Ectodermal cell (in vitro differentiated cells): ENCODE measurements around the gene PAK5.

Experiments used
- H3K27ac ChIP-seq: 2 replicates; pipeline ENCODE4 v1.7.0; 2013; ENCODE audit warnings: mild to moderate bottlenecking, low read depth, low read length; ENCODE audit not compliant: insufficient read depth, poor library complexity, severe bottlenecking
- H3K27me3 ChIP-seq: 2 replicates; pipeline ENCODE4 v1.7.0; 2013; ENCODE audit warnings: mild to moderate bottlenecking, low read length; ENCODE audit not compliant: insufficient read depth, control insufficient read depth, poor library complexity, severe bottlenecking
- H3K36me3 ChIP-seq: one replicate; pipeline ENCODE4 v1.7.0; 2013; ENCODE audit warnings: low read length; ENCODE audit not compliant: control insufficient read depth, insufficient read depth
- H3K4me1 ChIP-seq: one replicate; pipeline ENCODE4 v1.7.0; 2013; ENCODE audit warnings: low read length; ENCODE audit not compliant: control insufficient read depth, insufficient read depth
- H3K4me3 ChIP-seq: 2 replicates; pipeline ENCODE4 v1.7.0; 2013; ENCODE audit warnings: low read depth, low read length, control low read depth; ENCODE audit not compliant: insufficient read depth
- H3K9me3 ChIP-seq: 2 replicates; pipeline ENCODE4 v1.7.0; 2013; ENCODE audit warnings: mild to moderate bottlenecking, low read length, moderate library complexity; ENCODE audit not compliant: control insufficient read depth
- WGBS, 2 experiments: methylation state at CpG; one replicate each; pipeline ENCODE4 v1.1.7; 2013; ENCODE audit warnings: missing lambda C conversion rate in 2 of 2; 5-methylcytosine and 5-hydroxymethylcytosine counted together

PAK5 gene

GRCh38 chr20:9592419-9592818 is 246.5 kb downstream of the PAK5 start:
- 100% methylated on average over 1 of the region's 1 CpG; no CpG with 5 or more reads in 1 of the 2 experiments for whole genome bisulfite sequencing, 2 experiments
- Histone ChIP-seq H3K9me3 (no peaks in the 10 kb centered on the region), H3K27ac (no peak overlapping the region), H3K4me1 (no peaks in the 10 kb centered on the region), H3K27me3 (no peaks in the 10 kb centered on the region), H3K4me3 (no peak overlapping the region), H3K36me3 (no peaks in the 10 kb centered on the region)

GRCh38 chr20:9591080-9591479 is 247.8 kb downstream of the PAK5 start:
- Histone ChIP-seq H3K27ac (no peak overlapping the region), H3K36me3 (no peaks in the 10 kb centered on the region), H3K4me1 (no peaks in the 10 kb centered on the region), H3K27me3 (no peaks in the 10 kb centered on the region), H3K4me3 (no peak overlapping the region), H3K9me3 (no peaks in the 10 kb centered on the region)

GRCh38 chr20:9590189-9590588 is 248.7 kb downstream of the PAK5 start:
- 87 to 93% methylated on average over 1 of the region's 1 CpG for WGBS, 2 experiments
- no peaks in the 10 kb centered on the region for H3K27me3 ChIP-seq
- no peak overlapping the region for H3K4me3 ChIP-seq
- H3K27ac ChIP-seq = no peak overlapping the region
- H3K36me3 ChIP-seq = no peaks in the 10 kb centered on the region
- no peaks in the 10 kb centered on the region for H3K4me1 ChIP-seq
- H3K9me3 ChIP-seq = no peaks in the 10 kb centered on the region

- 100% methylated on average over 1 of the region's 1 CpG for WGBS, 2 experiments
- no peaks in the 10 kb centered on the region for H3K9me3 ChIP-seq
- no peaks in the 10 kb centered on the region for H3K36me3 ChIP-seq
- H3K27me3 ChIP-seq = no peaks in the 10 kb centered on the region
- no peaks in the 10 kb centered on the region for H3K4me1 ChIP-seq
- H3K4me3 ChIP-seq = no peak overlapping the region
- no peak overlapping the region for H3K27ac ChIP-seq
Observed at GRCh38 chr20:9588706-9589105, 250.2 kb downstream of the PAK5 start.

- no peak overlapping the region for H3K27ac ChIP-seq
- no peaks in the 10 kb centered on the region for H3K27me3 ChIP-seq
- H3K4me3 ChIP-seq = no peak overlapping the region
- no peaks in the 10 kb centered on the region for H3K36me3 ChIP-seq
- H3K9me3 ChIP-seq = no peaks in the 10 kb centered on the region
- H3K4me1 ChIP-seq = peaks cover 5% of the 10 kb centered on the region
Observed at GRCh38 chr20:9583151-9583550, 255.7 kb downstream of the PAK5 start.

GRCh38 chr20:9582137-9582536 is 256.7 kb downstream of the PAK5 start:
- no peaks in the 10 kb centered on the region for H3K36me3 ChIP-seq
- WGBS, 2 experiments = 87 to 88% methylated on average over 5 of the region's 5 CpGs

GRCh38 chr20:9581509-9581908 is 257.4 kb downstream of the PAK5 start:
- Histone ChIP-seq H3K9me3 (no peaks in the 10 kb centered on the region), H3K4me1 (peaks cover 10% of the 10 kb centered on the region), H3K27ac (no peak overlapping the region), H3K4me3 (no peak overlapping the region), H3K27me3 (no peaks in the 10 kb centered on the region), H3K36me3 (no peaks in the 10 kb centered on the region)
- 93 to 94% methylated on average over 3 to 4 of the region's 4 CpGs for WGBS, 2 experiments

More at GRCh38 chr20:9582137-9582536, 256.7 kb downstream of the PAK5 start:
- Histone ChIP-seq H3K27me3 (no peaks in the 10 kb centered on the region), H3K27ac (no peak overlapping the region), H3K4me1 (peaks cover 10% of the 10 kb centered on the region), H3K4me3 (no peak overlapping the region), H3K9me3 (no peaks in the 10 kb centered on the region)

GRCh38 chr20:9578594-9578993 is 260.3 kb downstream of the PAK5 start:
- 93 to 100% methylated on average over 2 of the region's 2 CpGs for WGBS, 2 experiments
- no peak overlapping the region for H3K4me3 ChIP-seq
- H3K9me3 ChIP-seq = no peaks in the 10 kb centered on the region
- no peak overlapping the region for H3K27ac ChIP-seq
- peaks cover 3% of the 10 kb centered on the region for H3K27me3 ChIP-seq
- no peaks in the 10 kb centered on the region for H3K36me3 ChIP-seq
- peaks cover 23% of the 10 kb centered on the region for H3K4me1 ChIP-seq

- Histone ChIP-seq H3K27ac (no peak overlapping the region), H3K9me3 (no peaks in the 10 kb centered on the region), H3K27me3 (peaks cover 7% of the 10 kb centered on the region), H3K36me3 (no peaks in the 10 kb centered on the region), H3K4me1 (peaks cover 35% of the 10 kb centered on the region), H3K4me3 (no peak overlapping the region)
- 91 to 92% methylated on average over 7 of the region's 7 CpGs for WGBS, 2 experiments
Observed at GRCh38 chr20:9577397-9577796, 261.5 kb downstream of the PAK5 start.

GRCh38 chr20:9576695-9577094 is 262.2 kb downstream of the PAK5 start:
- Histone ChIP-seq H3K27ac (no peak overlapping the region), H3K27me3 (peaks cover 7% of the 10 kb centered on the region), H3K4me1 (peaks cover 39% of the 10 kb centered on the region), H3K4me3 (no peak overlapping the region), H3K9me3 (no peaks in the 10 kb centered on the region), H3K36me3 (no peaks in the 10 kb centered on the region)
- WGBS, 2 experiments = 67 to 73% methylated on average over 4 of the region's 4 CpGs

GRCh38 chr20:9575836-9576235 is 263.0 kb downstream of the PAK5 start:
- no peaks in the 10 kb centered on the region for H3K36me3 ChIP-seq
- H3K4me3 ChIP-seq = no peak overlapping the region
- H3K4me1 ChIP-seq = peaks cover 44% of the 10 kb centered on the region
- no peaks in the 10 kb centered on the region for H3K9me3 ChIP-seq
- no peak overlapping the region for H3K27ac ChIP-seq
- 94 to 100% methylated on average over 1 of the region's 1 CpG for WGBS, 2 experiments
- peaks cover 16% of the 10 kb centered on the region for H3K27me3 ChIP-seq
